SK-N-SH treated with all-trans-retinoic acid at 6 μM for 48 hours (cell line): ENCODE results near the gene LAMA2.

Experiments used
- ATAC-seq: fragments of 200-7000 bp; cut with Tn5 transposase; 3 replicates; pipeline ENCODE4 v1.9.1; 2020; ENCODE audit warnings: mild to moderate bottlenecking, moderate library complexity
- ARNTL ChIP-seq: fragments of 450-650 bp; formaldehyde crosslinking; IDR thresholded peaks from 2 replicates; pipeline ENCODE4 v1.5.0; 2020; ENCODE audit warnings: low read depth, mild to moderate bottlenecking, moderate library complexity, borderline replicate concordance
- BACH2 ChIP-seq: fragments of 250-450 bp; sonication (Bioruptor Pico); IDR thresholded peaks from 2 replicates; pipeline ENCODE4 v1.9.0; 2021; ENCODE audit warnings: mild to moderate bottlenecking, borderline replicate concordance
- CREB5 ChIP-seq: fragments of 250-450 bp; sonication (Bioruptor Pico); IDR thresholded peaks from 2 replicates; pipeline ENCODE4 v1.5.1; 2020; ENCODE audit warnings: low read depth, mild to moderate bottlenecking, moderate library complexity
- CSRNP3 ChIP-seq: fragments of 250-450 bp; sonication (Bioruptor Pico); IDR thresholded peaks from 2 replicates; pipeline ENCODE4 v1.5.1; 2021; ENCODE audit warnings: mild to moderate bottlenecking, moderate library complexity
- ESRRG ChIP-seq: fragments of 250-450 bp; sonication (Bioruptor Pico); IDR thresholded peaks from 2 replicates; pipeline ENCODE4 v1.6.1; 2021; ENCODE audit warnings: mild to moderate bottlenecking
- GLIS3 ChIP-seq: fragments of 250-450 bp; sonication (Bioruptor Pico); IDR thresholded peaks from 2 replicates; pipeline ENCODE4 v1.5.0; 2020; ENCODE audit warnings: mild to moderate bottlenecking, moderate library complexity
- ISL1 ChIP-seq: fragments of 250-450 bp; sonication (Bioruptor Pico); IDR thresholded peaks from 2 replicates; pipeline ENCODE4 v2.1.2; 2022; ENCODE audit warnings: mild to moderate bottlenecking, moderate library complexity
- POU6F1 ChIP-seq: fragments of 250-450 bp; sonication (Bioruptor Pico); IDR thresholded peaks from 2 replicates; pipeline ENCODE4 v1.8.0; 2021; ENCODE audit warnings: low read depth, mild to moderate bottlenecking, moderate library complexity, borderline replicate concordance
- PPARA ChIP-seq: fragments of 250-450 bp; sonication (Bioruptor Pico); IDR thresholded peaks from 2 replicates; pipeline ENCODE4 v1.5.0; 2020; ENCODE audit warnings: mild to moderate bottlenecking, borderline replicate concordance
- RARB ChIP-seq: fragments of 250-450 bp; sonication (Bioruptor Pico); IDR thresholded peaks from 2 replicates; pipeline ENCODE4 v1.8.0; 2021; ENCODE audit warnings: mild to moderate bottlenecking, moderate library complexity
- SNAI2 ChIP-seq: fragments of 250-450 bp; sonication (Bioruptor Pico); IDR thresholded peaks from 2 replicates; pipeline ENCODE4 v1.5.0; 2020; ENCODE audit warnings: mild to moderate bottlenecking, moderate library complexity
- TCF4 ChIP-seq: fragments of 250-450 bp; sonication (Bioruptor Pico); IDR thresholded peaks from 2 replicates; pipeline ENCODE4 v1.8.0; 2021; ENCODE audit warnings: mild to moderate bottlenecking, moderate library complexity, borderline replicate concordance
- TOX ChIP-seq: fragments of 250-450 bp; sonication (Bioruptor Pico); IDR thresholded peaks from 2 replicates; pipeline ENCODE4 v1.8.0; 2021; ENCODE audit warnings: mild to moderate bottlenecking, moderate library complexity, borderline replicate concordance
- TSHZ2 ChIP-seq: fragments of 250-450 bp; sonication (Bioruptor Pico); IDR thresholded peaks from 2 replicates; pipeline ENCODE4 v1.5.0; 2020; ENCODE audit warnings: mild to moderate bottlenecking, moderate library complexity
- ZC3H10 ChIP-seq: fragments of 250-450 bp; sonication (Bioruptor Pico); IDR thresholded peaks from 2 replicates; pipeline ENCODE4 v1.5.1; 2021; ENCODE audit warnings: mild to moderate bottlenecking, moderate library complexity
- ZFP3 ChIP-seq: fragments of 250-450 bp; sonication (Bioruptor Pico); IDR thresholded peaks from 2 replicates; pipeline ENCODE4 v1.5.0; 2020; ENCODE audit warnings: mild to moderate bottlenecking, moderate library complexity
- ZFP30 ChIP-seq: fragments of 450-650 bp; formaldehyde crosslinking; IDR thresholded peaks from 2 replicates; pipeline ENCODE4 v1.5.0; 2022; ENCODE audit warnings: mild to moderate bottlenecking, moderate library complexity
- ZNF565 ChIP-seq: fragments of 450-650 bp; formaldehyde crosslinking; conservative IDR thresholded peaks from 2 replicates; pipeline ENCODE4 v1.5.0; 2020; ENCODE audit warnings: low read depth, mild to moderate bottlenecking, moderate library complexity
- ZNF8 ChIP-seq: fragments of 450-650 bp; formaldehyde crosslinking; IDR thresholded peaks from 2 replicates; pipeline ENCODE4 v1.5.0; 2020; ENCODE audit warnings: mild to moderate bottlenecking, moderate library complexity
- TF ChIP-seq, protein P1 (sequence below): fragments of 250-450 bp; sonication (Bioruptor Pico); IDR thresholded peaks from 2 replicates; pipeline ENCODE4 v1.8.0; 2020; ENCODE audit warnings: mild to moderate bottlenecking, moderate library complexity, borderline replicate concordance

Gene LAMA2

DNA sequence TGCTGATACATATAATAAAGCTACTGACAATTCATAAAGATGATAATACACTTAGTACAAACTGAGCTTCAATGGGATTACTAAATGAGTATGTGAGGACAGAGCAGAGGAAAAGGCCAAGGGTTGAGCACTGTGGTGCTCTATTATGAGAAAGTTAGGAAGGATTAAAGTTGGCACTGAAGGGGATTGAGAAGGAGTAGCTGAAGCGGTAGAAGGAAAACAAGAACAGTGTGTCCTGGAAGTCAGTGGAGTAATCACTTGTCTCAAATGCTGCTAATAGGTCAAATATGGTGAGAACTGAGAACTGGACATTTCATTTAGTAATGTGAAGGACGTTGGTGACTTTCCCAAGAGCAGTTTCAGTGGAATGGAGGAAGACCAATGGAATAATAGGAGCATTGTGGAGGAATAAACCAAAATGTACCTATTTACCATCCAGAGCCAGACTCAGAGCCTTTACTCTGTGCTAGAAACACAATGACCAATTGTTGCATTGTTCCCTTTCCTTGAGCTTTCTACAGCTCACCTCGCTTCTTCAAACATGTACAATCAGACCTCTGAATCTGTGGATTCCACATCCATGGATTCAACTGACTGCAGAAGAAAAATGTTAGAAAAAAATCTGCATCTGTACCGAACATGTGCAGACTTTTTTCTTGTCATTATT lies 255.9 kb downstream of the LAMA2 start:
- ATAC-seq: no peak
- TF ChIP-seq TCF4 (CRISPR knock-in tag) (no peak), PPARA (CRISPR knock-in tag) (no peak), SNAI2 (CRISPR knock-in tag) (no peak), POU6F1 (CRISPR knock-in tag) (no peak), ZNF8 (CRISPR knock-in tag) (no peak), TSHZ2 (no peak), ZFP3 (CRISPR knock-in tag) (no peak), CREB5 (no peak), BACH2 (no peak), RARB (CRISPR knock-in tag) (no peak), TOX (CRISPR knock-in tag) (no peak), ESRRG (no peak), ISL1 (CRISPR knock-in tag) (no peak)
- TF ChIP-seq, protein P1, sequence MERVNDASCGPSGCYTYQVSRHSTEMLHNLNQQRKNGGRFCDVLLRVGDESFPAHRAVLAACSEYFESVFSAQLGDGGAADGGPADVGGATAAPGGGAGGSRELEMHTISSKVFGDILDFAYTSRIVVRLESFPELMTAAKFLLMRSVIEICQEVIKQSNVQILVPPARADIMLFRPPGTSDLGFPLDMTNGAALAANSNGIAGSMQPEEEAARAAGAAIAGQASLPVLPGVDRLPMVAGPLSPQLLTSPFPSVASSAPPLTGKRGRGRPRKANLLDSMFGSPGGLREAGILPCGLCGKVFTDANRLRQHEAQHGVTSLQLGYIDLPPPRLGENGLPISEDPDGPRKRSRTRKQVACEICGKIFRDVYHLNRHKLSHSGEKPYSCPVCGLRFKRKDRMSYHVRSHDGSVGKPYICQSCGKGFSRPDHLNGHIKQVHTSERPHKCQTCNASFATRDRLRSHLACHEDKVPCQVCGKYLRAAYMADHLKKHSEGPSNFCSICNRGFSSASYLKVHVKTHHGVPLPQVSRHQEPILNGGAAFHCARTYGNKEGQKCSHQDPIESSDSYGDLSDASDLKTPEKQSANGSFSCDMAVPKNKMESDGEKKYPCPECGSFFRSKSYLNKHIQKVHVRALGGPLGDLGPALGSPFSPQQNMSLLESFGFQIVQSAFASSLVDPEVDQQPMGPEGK: no peak

DNA sequence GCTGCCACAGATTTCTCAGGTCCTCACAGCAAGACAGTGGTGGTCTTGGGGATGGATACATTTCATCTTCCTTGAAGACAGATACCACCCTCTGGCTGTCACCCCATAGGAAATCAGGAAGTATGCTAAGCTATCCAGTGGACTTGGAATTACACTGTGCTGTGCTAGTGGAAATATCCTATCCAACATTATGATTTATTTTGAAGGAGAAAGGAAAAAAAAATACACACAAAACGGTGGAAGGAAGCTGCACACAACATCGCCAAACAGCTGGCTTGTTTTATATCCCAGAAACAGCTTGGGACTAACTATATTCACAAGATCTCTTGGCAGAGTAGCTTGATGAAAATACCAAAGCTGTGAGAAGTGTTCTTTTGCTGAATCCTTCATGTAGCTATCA lies 257.6 kb downstream of the LAMA2 start:
- no peak for ATAC-seq
- TF ChIP-seq ARNTL (CRISPR knock-in tag): no peak
- no peak for TF ChIP-seq BACH2
- TF ChIP-seq POU6F1 (CRISPR knock-in tag): no peak
- no peak for TF ChIP-seq ZNF565 (CRISPR knock-in tag)

DNA sequence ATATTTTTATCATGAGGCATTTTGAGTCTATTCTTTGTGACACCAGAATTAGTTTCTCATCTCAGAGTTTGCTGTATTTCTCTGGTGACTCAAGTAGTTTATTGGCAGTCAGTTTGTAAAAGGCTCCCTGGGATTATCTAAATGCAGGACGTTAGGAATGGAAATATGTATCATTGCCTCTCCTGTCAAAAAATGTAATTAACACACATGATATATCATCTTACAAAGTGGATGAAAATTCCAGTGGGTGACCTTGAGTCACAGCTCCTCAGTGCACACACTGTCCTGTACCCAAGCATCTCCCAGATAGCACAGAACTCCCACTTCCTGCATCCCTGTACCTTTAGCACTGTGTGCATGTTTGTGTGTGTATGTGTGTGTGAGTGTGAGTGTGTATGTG lies 258.6 kb downstream of the LAMA2 start:
- no peak for TF ChIP-seq ZFP30 (CRISPR knock-in tag)
- TF ChIP-seq PPARA (CRISPR knock-in tag): no peak
- TF ChIP-seq ESRRG: no peak
- TF ChIP-seq ZC3H10: no peak
- TF ChIP-seq, protein P1: no peak
- no peak for TF ChIP-seq BACH2
- no peak for TF ChIP-seq TCF4 (CRISPR knock-in tag)
- no peak for TF ChIP-seq RARB (CRISPR knock-in tag)
- no peak for TF ChIP-seq POU6F1 (CRISPR knock-in tag)
- TF ChIP-seq ARNTL (CRISPR knock-in tag): no peak
- TF ChIP-seq CSRNP3 (CRISPR knock-in tag): no peak
- no peak for TF ChIP-seq ZNF8 (CRISPR knock-in tag)
- no peak for TF ChIP-seq GLIS3 (CRISPR knock-in tag)
- ATAC-seq: no peak
